Kidney (tissue), 14 donors: ENCODE results near the gene PTGIS. TPM values are rescaled to one million over a fixed set of nuclear protein-coding genes. Genes with fewer than 3 reads are reported as not detected.

Experiments used
- DNase-seq, 5 donors: peaks; one replicate each; pipeline ENCODE4 v3.0.0-alpha.2; 2013 to 2020
- FAIRE-seq: peaks from 2 replicates; lab custom pipeline; 2012; peaks lifted over from hg19 to GRCh38; lab: Jason Lieb, UNC
- H3K27ac ChIP-seq, 2 donors: one replicate each; pipeline ENCODE4 v1.7.0; 2013; ENCODE audit warnings: low read depth in 2 of 2, low read length in 2 of 2, inconsistent platforms in 1 of 2
- H3K27me3 ChIP-seq: one replicate; pipeline ENCODE4 v1.7.1; 2013; ENCODE audit warnings: low read length, inconsistent platforms; ENCODE audit not compliant: control insufficient read depth, insufficient read depth
- H3K36me3 ChIP-seq, 3 donors: one replicate each; pipeline versions ENCODE4 v1.7.0 to v1.7.1; 2013; ENCODE audit warnings: low read length in 3 of 3, control low read depth in 1 of 3, inconsistent platforms in 1 of 3; ENCODE audit not compliant: insufficient read depth in 3 of 3, control insufficient read depth in 2 of 3
- H3K4me1 ChIP-seq, 3 donors: one replicate each; pipeline versions ENCODE4 v1.7.0 to v1.7.1; 2013; ENCODE audit warnings: low read length in 3 of 3, inconsistent platforms in 1 of 3, low read depth in 1 of 3; ENCODE audit not compliant: control insufficient read depth in 2 of 3, insufficient read depth in 2 of 3
- H3K4me3 ChIP-seq, 3 donors: one replicate each; pipeline versions ENCODE4 v1.7.0 to v1.8.1; 2013; ENCODE audit warnings: low read length in 3 of 3, control low read depth in 1 of 3, inconsistent platforms in 1 of 3
- H3K9ac ChIP-seq, 3 donors: one replicate each; pipeline versions ENCODE4 v1.7.0 to v1.7.1; 2013; ENCODE audit warnings: low read length in 3 of 3, control low read depth in 1 of 3, inconsistent platforms in 1 of 3
- H3K9me3 ChIP-seq, 3 donors: one replicate each; pipeline versions ENCODE4 v1.7.0 to v1.7.1; 2013; ENCODE audit warnings: low read length in 3 of 3, control low read depth in 1 of 3, inconsistent platforms in 1 of 3; ENCODE audit not compliant: control insufficient read depth in 2 of 3, insufficient read depth in 1 of 3
- intact Hi-C: fragments of 100-400 bp; cut with DNase I; formaldehyde crosslinking; loops from one replicate; pipeline ENCODE4 v1.11.1; 2022
- polyA plus RNA-seq: library from polyadenylated mRNA; stranded (reverse); fragments of 350-450 nt; fragmentation: Illumina TruSeq; extraction: RNeasy Lipid Tissue Mini Kit (QIAGEN cat#74804); gene quantifications from one replicate; pipeline ENCODE4 v1.2.3, GENCODE V29; 2014; ENCODE audit warnings: low read depth, low replicate concordance; ENCODE audit not compliant: insufficient read depth
- total RNA-seq: library from RNA; stranded (reverse); fragmentation: NEBNext Ultra II Directional; extraction: Animal tissue kit (Norgen Biotek cat#: 25700); gene quantifications from one replicate; pipeline ENCODE4 v1.2.1, GENCODE V29; 2021
- TF ChIP-seq, protein P1 (sequence below): IDR thresholded peaks from 3 replicates; pipeline ENCODE4 v1.5.1; 2012; ENCODE audit warnings: mild to moderate bottlenecking, moderate library complexity, borderline replicate concordance; ENCODE audit not compliant: insufficient read depth; ENCODE audit errors: extremely low read depth
- donor health status: control.
- donor health status: control.
- donor health status: control.
- donor health status: control.
- donor health status: control.
- donor health status: DM: yes; HTN: yes; CAD: no.
- donor health status: Normal renal cell carcinoma (clear cell type).

The PTGIS gene
- total and polyA plus RNA-seq, 2 donors from 2014 or later, result 3.1 to 24.1 TPM

DNA sequence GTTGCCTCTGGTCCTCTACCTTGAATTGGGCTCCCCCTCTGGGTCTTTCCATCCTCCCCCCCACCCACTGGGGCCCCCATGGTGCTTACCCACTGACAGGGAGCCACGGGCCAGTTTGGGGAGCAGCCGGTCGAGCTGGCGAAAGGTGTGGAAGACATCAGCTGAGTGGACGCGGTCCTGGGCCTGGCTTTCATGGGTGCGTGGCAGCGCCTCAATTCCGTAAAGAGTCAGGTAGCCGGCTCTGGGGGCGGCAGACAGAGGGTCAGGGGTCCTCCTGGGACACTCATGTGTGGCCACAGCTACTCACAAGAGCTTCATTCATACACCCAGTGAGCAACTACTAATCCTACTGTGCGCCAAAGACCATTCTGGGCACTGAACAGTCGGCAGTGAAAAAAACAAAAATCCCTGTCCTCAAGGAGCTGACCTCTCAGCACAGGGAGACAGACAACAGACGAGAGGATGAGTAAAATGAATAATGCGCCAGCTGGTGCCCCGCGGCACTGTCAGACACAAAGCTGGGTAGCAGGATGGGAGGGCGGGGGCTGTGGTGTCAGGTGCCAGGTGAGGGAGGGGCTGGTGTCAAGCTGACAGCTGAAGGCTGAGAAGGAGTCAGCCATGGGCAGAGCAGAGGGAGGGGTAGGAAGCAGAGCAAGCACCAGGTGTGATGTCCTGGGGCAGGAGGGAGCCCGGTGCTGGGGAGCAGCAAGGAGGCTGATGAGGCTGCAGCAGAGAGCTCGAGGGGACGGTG, 28.3 kb downstream of the PTGIS start:
- no peak for DNase-seq
- no peaks in the 10 kb centered on the region for H3K36me3 ChIP-seq

DNA sequence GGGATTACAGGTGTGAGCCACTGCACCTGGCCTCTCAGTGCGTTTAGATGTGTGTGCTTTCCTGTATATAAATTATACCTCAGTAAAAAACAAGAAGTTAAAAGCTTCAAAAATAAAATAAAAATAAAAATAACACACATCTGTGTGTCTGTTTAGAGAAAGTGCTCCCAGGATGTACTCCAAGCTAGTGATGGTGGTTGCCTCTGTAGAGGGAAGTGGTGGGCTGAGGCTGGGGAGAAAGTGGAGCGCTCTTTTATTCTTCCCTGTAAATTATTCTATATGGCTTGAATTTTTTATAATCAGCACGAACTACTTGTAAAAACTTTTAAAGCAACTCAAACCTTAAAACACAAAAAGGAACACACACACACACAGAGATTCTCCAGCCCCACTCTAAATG, 29.0 kb downstream of the PTGIS start:
- Histone ChIP-seq H3K36me3 (peaks cover 0 to 2% (median 0%) of the 10 kb centered on the region in 3 donors), H3K27ac (no peak overlapping the region), H3K4me3 (no peak overlapping the region), H3K9me3 (no peaks in the 10 kb centered on the region), H3K4me1 (no peaks in the 10 kb centered on the region), H3K9ac (no peak overlapping the region), H3K27me3 (no peaks in the 10 kb centered on the region)
- TF ChIP-seq, protein P1, sequence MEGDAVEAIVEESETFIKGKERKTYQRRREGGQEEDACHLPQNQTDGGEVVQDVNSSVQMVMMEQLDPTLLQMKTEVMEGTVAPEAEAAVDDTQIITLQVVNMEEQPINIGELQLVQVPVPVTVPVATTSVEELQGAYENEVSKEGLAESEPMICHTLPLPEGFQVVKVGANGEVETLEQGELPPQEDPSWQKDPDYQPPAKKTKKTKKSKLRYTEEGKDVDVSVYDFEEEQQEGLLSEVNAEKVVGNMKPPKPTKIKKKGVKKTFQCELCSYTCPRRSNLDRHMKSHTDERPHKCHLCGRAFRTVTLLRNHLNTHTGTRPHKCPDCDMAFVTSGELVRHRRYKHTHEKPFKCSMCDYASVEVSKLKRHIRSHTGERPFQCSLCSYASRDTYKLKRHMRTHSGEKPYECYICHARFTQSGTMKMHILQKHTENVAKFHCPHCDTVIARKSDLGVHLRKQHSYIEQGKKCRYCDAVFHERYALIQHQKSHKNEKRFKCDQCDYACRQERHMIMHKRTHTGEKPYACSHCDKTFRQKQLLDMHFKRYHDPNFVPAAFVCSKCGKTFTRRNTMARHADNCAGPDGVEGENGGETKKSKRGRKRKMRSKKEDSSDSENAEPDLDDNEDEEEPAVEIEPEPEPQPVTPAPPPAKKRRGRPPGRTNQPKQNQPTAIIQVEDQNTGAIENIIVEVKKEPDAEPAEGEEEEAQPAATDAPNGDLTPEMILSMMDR, result no peak
- intact Hi-C loops, result no loop called here
- no peak for DNase-seq
- no peak for FAIRE-seq

More for the DNA sequence above, 28.3 kb downstream of the PTGIS start:
- FAIRE-seq, result no peak
- H3K4me1 ChIP-seq, result no peaks in the 10 kb centered on the region
- H3K4me3 ChIP-seq, result no peak overlapping the region
- intact Hi-C loops, result loop anchor here (5.0 kb wide), 1 partner anchor 68 kb away; no protein-coding TSS in a partner anchor
- TF ChIP-seq, protein P1, result no peak
- no peak overlapping the region for H3K27ac ChIP-seq
- H3K9ac ChIP-seq, result no peak overlapping the region
- H3K9me3 ChIP-seq, result no peaks in the 10 kb centered on the region
- H3K27me3 ChIP-seq, result no peaks in the 10 kb centered on the region

DNA sequence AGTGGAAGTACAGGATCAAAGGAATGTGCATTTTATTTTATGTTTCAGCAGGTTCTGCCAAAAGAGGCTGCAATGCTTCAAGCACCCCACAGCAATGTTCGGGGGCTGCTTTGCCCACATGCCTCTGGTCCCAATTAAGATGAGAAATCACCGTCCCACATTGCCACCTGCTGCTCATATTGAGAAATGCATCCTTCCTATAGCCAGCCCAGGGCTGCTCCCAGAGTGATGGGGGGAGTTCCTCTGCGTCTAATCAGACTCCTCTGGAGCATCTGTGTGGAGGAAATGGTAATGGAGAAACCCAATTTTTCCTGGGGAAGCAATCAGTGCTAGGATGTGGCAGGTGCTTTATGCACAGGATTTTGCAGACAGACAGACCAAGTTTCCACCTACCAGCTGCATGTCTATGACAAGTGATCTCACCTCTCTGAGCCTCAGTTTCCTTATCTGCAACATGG, 33.7 kb downstream of the PTGIS start:
- no peak for FAIRE-seq
- intact Hi-C loops, result loop anchor here (5.0 kb wide), 1 partner anchor 202 kb away; no protein-coding TSS in a partner anchor

More for the DNA sequence above, 33.7 kb downstream of the PTGIS start:
- Histone ChIP-seq H3K4me3 (no peak overlapping the region), H3K27ac (no peak overlapping the region), H3K9ac (no peak overlapping the region), H3K36me3 (peaks cover 0 to 2% (median 0%) of the 10 kb centered on the region in 3 donors), H3K4me1 (no peaks in the 10 kb centered on the region), H3K27me3 (no peaks in the 10 kb centered on the region), H3K9me3 (no peaks in the 10 kb centered on the region)
- peak in 4 of 5 donors; percentile 58 to 78 (median 72) for DNase-seq
- TF ChIP-seq, protein P1, result peak; percentile 58
